Fibroblast of lung (primary cell): ENCODE results near the gene KIF26A.

ENCODE experiments used
- EZH2 ChIP-seq: IDR thresholded peaks from 2 replicates; pipeline ENCODE4 v1.5.1; 2012; ENCODE audit warnings: low read length, control low read depth, mild to moderate bottlenecking; ENCODE audit errors: missing control alignments
- TF ChIP-seq, protein P1 (sequence below), 2 donors: IDR thresholded peaks in 1 of 2; conservative IDR thresholded peaks in 1 of 2; 1 replicate in 1 of 2; 2 replicates in 1 of 2; pipeline ENCODE4 v1.5.1; 2011 to 2012; ENCODE audit warnings: low read length in 2 of 2, control low read depth in 1 of 2, inconsistent platforms in 1 of 2, low read depth in 1 of 2, mild to moderate bottlenecking in 1 of 2

DNA sequence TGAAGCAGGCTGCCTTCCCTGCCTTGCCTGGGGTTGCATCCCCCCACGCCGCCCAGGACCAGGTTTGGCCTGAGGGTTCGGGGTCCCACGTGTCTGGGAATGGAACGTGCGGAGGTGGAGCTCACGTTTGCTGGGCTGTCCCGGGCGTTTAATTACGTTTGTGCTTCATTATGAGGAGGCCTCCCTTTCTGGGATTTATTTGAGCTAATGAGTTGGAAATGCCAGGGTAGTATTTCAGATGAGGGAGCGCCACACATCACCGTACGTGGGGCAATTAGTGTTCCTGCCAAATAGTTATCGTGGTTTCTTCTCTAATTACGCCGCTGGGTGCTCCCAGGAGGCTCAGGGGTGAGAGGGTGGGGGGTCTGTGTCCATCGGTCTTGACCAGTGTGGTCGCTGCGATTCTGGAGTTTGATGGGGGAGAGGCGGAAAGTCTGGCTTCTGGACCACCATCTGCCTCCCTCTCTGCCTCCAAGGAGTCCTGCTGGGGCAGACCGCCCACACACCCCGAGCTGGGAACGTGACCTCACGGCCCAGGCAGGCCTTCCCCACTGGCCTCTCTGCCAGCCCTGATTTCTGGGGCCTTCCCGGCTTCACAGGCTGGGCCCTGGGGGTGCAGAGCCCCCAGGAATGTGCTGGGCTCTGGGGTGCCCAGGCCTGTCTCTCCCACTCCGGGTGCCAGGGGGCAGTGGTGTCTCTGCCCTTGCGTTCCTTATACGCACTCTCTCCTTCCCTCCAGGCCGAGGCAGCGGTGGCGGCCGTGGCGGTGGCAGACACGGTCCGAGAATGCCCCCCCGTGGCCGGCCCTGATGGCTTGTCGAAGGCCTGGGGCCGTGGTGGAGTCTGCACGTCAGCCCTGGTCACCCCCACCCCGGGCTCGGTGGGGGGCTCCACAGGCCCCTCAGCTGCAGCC is 18.9 kb downstream of the KIF26A start:
- TF ChIP-seq EZH2: no peak
- TF ChIP-seq, protein P1, sequence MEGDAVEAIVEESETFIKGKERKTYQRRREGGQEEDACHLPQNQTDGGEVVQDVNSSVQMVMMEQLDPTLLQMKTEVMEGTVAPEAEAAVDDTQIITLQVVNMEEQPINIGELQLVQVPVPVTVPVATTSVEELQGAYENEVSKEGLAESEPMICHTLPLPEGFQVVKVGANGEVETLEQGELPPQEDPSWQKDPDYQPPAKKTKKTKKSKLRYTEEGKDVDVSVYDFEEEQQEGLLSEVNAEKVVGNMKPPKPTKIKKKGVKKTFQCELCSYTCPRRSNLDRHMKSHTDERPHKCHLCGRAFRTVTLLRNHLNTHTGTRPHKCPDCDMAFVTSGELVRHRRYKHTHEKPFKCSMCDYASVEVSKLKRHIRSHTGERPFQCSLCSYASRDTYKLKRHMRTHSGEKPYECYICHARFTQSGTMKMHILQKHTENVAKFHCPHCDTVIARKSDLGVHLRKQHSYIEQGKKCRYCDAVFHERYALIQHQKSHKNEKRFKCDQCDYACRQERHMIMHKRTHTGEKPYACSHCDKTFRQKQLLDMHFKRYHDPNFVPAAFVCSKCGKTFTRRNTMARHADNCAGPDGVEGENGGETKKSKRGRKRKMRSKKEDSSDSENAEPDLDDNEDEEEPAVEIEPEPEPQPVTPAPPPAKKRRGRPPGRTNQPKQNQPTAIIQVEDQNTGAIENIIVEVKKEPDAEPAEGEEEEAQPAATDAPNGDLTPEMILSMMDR (conservative IDR thresholded peaks at IDR 0.05 in 1 of 2, IDR thresholded peaks at IDR 0.05 in 1 of 2; ENCODE audit: low read depth in 1 of 2, low read length in 2 of 2): no peak
